ENCODE results near the gene GNGT2.

GNGT2 gene

GRCh38 chr17:49240619-49241018 lies 30.2 kb upstream of the GNGT2 start:
- TF ChIP-seq CTCF (IDR thresholded peaks at IDR 0.05) = no peak
- TF ChIP-seq ZFX (IDR thresholded peaks at IDR 0.05; ENCODE audit: borderline replicate concordance) = no peak

DNA sequence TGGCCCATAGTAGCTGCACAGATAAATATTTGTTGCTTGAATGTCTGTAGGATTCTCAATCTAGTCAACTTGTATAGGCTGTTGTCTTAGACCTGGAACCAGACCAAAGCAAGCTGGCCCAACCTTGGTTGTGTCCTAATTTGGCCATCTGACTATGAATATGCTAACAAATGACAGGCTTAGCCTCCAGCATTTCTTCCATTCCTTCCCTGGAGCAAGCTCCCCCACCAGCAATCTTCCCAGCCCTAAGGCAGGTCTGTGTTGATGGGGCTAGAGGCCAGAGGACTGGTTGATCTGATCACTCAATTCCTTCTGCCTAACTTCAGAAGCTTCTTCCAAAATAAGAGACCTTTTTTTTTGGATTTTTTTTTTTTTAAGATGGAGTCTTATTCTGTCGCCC lies 29.6 kb upstream of the GNGT2 start:
- TF ChIP-seq ZFX (IDR thresholded peaks at IDR 0.05; ENCODE audit: borderline replicate concordance) = no peak
- no peak for TF ChIP-seq CTCF (IDR thresholded peaks at IDR 0.05)
- H3K27ac ChIP-seq = no peak overlapping the region

More at GRCh38 chr17:49240619-49241018, 30.2 kb upstream of the GNGT2 start:
- H3K27ac ChIP-seq = no peak overlapping the region

DNA sequence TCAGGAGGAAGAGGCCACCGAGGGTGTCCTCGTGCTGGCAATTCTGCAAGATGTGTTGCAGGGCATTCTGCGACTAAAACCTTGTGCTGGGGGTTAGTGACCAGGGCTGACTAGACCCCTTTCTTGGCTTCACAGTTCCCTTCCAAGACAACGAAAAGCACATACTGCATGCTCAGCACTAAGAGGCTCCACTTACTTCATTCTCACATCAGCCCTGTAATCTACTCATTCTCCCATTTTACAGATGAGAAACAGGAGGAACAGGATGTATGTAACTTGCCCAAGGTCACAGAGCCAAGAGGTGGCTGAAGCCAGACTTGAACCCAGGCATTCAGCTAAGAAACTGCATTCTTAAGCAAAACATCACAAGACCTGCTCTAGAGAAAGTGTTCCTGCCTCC lies 25.5 kb upstream of the GNGT2 start:
- TF ChIP-seq CTCF (IDR thresholded peaks at IDR 0.05) (no peak), ZFX (IDR thresholded peaks at IDR 0.05; ENCODE audit: borderline replicate concordance) (no peak)
- H3K27ac ChIP-seq = no peak overlapping the region

DNA sequence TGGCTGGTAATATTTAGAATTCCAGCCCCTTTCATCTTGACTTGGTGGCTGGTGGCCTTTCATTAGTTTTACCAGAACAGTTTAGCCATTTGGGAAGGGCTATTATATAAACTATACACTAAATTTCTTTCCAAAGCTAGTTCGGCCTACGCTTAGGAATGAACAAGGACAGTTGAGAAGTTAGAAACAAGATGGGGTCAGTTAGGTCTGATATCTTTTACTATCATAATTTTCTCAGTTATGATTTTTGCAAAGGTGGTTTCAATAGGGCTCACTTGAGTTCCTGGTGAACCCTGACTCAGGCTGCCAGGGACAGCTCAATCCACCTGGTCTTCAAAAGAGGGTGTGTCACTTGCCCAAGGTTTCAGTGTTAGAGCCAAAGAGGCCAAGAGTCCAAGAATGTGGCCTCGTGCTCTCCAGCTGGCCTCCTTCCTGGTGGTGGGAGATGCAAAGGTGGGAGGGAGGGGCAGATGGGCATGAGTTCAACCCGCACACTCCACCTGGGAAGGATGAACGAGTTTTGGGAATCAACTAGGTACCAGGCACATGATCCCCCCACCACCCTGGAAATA lies 24.2 kb upstream of the GNGT2 start:
- no peak overlapping the region for H3K27ac ChIP-seq
- TF ChIP-seq ZFX (IDR thresholded peaks at IDR 0.05; ENCODE audit: borderline replicate concordance) (no peak), CTCF (IDR thresholded peaks at IDR 0.05) (no peak)

DNA sequence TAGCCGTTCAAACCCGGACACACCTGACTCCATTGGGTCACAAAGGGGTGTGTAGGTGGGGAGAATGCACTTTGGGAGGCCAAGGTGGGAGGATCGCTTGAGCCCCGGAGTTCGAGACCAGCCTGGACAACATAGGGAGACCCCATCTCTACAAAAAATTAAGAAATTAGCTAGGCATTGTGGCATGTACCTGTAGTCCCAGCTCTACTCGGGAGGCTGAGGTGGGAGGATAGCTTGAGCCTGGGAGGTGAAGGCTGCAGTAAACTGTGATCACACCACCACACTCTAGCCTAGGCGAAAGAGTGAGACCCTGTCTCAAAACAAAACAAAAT lies 21.2 kb upstream of the GNGT2 start:
- H3K27ac ChIP-seq = no peak overlapping the region
- TF ChIP-seq ZFX (IDR thresholded peaks at IDR 0.05; ENCODE audit: borderline replicate concordance) = no peak
- TF ChIP-seq CTCF (IDR thresholded peaks at IDR 0.05) = no peak

DNA sequence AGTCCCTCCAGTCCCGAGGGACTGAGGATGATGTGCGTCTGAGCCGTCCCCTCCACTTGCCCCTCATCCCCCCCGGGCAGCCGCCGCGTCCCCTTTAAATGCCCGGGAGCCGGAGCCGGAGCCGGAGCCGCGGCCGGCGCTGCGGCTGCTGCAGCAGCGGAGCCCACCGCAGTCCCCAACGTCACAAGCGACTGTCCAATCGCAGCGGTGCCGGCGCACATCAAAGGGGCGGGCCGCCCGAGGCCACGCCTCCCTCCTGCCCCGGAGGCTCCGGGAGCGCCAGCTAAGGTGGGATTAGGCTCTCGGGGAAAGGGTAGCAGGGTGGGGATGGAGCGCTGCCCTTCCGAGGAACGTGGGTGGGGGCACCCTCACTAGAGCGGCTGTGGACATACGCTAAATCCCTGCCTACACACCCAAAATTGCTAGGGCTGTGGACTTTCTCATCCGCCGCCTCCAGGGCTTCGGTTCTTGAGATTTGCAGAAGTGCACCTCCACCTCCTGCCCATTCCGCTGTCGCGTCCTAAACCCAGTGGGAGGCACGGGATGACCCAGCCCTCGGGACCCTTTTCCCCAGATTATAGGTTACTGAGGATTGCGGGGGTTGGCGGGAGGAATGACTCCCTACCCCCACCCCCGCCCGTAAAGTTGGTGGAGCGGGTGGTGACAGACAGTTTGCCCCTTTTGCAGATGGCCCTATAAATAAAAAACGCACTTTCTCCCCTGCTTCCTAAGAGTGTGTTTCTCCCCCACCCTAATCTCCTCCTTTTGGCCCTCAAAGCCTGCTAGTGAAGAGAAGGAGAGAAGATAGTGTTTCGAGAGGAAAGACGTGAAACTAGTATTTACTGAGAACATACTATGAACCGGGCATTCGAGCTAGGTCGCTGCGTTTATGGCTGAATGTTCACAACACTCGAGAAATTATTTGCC lies 20.5 kb upstream of the GNGT2 start, which contains the start of gene PHOSPHO1:
Gene PHOSPHO1, minus strand, starts transcription at position 152 of the 927 bp plus-strand sequence. CDS start 4,096 bp downstream, outside the sequence.
- TF ChIP-seq ZFX (IDR thresholded peaks at IDR 0.05; ENCODE audit: borderline replicate concordance) (no peak), CTCF (IDR thresholded peaks at IDR 0.05) (no peak)

More for the DNA sequence above, 20.5 kb upstream of the GNGT2 start, which contains the start of gene PHOSPHO1:
- H3K27ac ChIP-seq = no peak within 1 kb of the TSS

All from 22Rv1 (cell line).